GM21825 (cell line): Measurements from ENCODE around the gene HMCN1.
A peak's percentile ranks its signal among the peaks of the same experiment; 100 is the strongest.

ENCODE experiments used
- ATAC-seq: cut with Tn5 transposase; IDR thresholded peaks from one replicate; pipeline ENCODE4 v1.9.1; 2021; ENCODE audit warnings: mild to moderate bottlenecking, moderate library complexity; ENCODE audit not compliant: unreplicated experiment

Gene HMCN1

DNA sequence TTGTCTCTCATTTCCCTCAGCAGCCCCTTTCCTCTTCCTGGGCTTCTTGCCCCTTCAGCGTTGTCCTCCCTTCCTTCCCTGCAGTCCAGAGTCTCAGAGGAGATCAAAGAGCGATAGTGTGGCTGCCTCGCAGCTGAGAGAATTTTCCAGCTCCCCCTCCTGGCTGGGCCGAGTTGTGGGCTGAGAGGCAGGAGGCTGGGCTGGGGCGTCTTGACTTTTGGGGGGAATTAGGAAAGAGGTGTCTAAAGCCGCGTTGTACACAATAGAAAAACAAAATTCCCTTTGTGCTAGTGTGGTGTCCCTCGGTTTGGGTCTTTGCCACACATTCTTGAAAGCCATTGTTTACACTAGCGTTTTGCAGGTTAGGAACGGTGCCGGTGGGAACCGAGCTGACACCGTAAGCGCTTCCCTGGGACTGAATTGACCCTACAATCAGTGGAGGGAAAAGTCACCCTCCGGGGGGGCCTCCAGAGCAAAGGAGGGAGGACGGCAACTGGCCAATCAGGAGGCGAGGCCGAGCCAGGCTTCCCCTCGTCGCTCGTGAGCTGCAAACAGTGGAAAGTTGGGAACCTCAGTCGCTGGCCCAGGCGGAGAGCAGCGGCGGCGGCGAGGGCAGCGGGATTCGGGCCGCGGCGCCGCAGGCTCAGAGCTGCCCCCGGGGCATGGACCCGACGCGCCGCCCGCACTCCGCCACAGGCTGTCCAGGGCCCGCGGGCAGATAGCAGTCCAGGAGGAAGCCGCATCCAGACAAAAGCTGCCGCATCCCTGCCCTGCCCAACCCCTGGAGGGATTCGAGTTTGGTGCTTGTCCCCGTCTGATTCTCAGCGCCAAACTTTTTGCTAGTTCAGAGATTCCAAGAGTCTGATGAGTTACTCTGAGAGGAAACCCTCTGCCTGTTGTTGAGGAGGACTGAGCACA lies at the start of gene HMCN1:
HMCN1 (plus strand) TSS at position 574 of the 918 bp plus-strand sequence. CDS start 389 bp downstream, outside the sequence.
- ATAC-seq: no peak

DNA sequence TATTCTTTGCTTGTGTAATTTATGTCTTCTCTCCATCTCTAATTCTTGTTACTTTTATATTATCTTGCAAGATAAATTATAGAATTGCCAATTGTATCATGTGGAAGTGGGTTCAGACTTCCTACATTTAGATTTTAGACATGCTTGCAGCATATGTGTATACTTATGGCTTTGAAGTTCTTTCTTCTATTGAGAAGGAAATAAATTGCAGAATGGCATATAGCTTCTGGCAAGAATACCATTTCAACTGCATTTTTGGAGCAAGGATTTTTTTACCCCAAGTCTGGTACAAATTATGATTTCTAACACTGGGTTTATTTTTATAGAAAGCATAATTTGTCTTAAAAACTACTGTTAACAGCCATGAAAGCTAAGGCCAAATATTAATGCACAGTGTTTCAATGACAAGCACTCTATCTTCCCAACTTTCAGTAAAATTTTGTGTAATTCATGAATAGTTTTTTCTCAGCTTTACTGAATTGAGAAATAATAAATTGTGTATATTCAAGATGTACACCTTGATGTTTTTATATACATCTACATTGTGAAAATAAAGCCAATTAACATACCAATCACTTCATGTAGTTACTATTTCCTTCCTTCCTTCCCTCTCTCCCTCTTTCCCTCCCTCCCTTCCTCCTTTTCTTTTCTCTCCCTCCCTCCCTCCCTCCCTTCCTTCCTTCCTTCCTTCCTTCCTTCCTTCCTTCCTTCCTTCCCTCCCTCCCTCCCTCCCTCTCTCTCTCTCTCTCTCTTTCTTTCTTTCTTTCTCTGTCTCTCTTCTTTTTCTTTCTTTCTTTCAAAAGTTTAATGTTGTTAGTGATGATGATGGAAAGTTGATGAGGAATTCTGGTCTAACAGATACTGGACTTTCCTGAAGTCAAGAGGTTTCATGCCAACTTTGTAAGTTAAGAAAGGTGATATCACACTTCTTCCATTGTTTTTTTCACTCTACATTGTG lies 47.1 kb upstream of the HMCN1 start:
- ATAC-seq: no peak

DNA sequence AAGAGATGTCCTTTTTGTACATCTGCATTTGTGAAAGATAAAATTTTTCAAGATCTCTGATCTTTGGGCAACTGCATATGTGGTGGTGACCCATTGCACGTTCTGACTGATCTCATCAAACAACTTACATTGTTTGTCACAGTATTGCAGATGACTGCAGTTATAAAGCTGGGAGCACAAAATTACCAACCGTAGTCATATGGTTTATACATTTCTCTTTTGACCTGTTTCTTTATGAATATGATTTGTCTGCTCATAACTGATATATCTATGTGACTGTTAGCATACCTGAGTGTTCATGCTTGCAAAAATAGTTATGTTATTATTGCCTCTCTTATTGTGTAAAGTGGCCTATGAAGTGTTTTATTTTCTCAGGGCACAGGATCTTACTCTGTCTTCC lies 43.7 kb upstream of the HMCN1 start:
- ATAC-seq: no peak

DNA sequence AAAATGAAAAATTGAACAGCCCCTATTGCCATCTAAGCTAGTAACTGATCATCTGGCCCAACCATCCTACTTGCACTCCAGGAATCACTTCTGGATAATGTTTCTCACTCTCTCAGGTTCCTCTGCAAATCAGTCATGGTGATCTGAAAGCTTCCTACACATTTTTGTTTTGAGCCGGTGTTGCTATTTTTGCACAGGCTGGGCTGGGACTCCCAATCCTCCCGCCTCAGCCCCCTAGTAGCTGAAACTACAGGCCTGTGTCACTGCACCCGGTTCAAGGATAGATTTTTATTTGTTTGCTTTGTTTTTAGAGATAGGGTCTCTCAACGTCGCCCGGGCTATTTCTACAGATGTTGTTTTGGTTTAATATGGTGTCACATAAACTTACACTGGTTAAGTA lies 40.5 kb upstream of the HMCN1 start:
- ATAC-seq: no peak

DNA sequence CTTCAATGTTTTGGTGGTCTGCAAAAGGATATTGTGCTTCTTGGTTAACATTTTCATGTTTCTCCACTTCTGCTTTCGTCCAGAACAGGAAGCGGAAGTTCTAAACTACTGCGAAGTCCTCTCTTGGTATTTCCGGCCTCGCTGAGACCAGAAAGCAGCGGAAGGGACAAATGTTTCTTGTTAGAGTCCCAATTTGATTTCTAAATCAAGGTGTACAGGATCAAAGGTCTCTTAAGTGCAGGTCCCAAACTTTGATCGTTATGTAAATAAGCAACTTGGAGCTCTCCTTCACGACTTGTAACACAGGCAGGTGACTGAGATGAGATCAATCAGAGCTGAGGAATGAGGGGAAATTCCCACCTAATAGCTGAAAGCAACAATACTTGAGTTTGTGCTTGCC lies 40.1 kb upstream of the HMCN1 start:
- ATAC-seq: peak; percentile 95

DNA sequence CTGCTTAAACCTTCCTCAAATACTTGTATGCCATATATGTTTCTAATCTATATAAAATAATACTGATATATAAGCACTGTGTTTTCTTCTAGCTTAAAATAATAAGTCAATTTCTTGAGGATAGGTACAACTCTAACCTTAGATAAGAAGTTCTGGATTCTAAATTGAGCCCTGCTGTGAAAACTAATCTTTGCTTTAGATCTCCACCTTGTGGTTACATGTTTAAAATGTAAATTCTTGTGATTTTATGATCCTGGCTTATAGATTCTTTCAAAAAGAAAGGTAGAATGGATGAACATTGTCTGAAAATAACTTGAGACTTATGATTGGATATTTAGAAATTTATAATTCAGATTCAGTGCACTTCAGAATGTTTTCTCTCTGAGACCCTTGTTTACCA lies 38.9 kb upstream of the HMCN1 start:
- no peak for ATAC-seq

DNA sequence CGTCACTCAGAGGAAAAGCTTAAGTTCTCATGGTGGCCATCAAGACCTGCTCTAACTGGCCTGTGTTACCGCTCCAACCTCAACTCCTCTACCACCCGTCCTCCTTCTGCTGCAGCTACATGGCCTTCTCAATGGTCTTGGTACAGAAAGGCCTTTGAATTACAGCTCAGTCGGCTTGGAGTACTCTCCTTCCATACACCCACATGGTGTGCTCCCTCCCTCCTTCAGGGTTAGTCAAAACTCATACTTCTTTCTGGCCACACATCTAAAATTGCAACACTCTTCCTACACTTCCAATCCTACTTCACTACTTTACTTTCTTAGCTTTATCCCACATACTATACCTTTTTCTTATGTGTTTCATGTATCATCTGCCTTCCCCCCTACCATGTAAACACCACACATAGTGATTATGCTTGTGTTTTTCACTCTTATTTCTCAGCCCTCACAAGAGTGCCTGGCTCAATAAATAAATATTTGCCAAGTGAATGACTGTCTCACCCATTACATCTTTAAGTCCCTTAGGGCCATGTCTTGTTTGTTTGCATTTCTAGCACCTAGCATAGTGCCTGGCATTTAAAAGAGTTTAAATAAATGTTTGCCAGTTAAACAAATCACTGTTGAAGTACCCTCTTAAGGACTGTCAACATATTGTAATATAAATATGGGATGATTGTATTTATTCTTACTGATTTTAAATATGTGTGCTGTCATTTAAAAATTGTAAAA lies 37.6 kb upstream of the HMCN1 start:
- no peak for ATAC-seq

DNA sequence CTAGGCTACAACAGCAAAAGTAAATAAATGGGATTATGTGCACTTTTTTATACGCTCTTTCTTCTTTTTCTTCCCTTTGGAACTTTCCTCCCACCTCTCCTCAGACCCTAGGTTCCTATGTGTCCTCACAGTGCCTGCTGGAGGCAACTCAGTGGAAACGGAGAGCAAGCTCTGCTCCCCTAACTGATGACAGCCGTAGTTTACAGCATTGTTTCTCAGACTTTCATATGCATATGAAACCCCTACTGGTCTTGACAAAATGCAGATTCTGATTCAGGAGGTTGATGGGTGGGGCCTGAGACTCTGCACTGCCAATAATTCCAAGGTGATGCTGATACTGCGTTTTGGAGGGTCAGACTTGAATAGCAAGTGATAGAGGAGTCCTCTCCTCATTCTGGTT lies 34.3 kb upstream of the HMCN1 start:
- no peak for ATAC-seq

DNA sequence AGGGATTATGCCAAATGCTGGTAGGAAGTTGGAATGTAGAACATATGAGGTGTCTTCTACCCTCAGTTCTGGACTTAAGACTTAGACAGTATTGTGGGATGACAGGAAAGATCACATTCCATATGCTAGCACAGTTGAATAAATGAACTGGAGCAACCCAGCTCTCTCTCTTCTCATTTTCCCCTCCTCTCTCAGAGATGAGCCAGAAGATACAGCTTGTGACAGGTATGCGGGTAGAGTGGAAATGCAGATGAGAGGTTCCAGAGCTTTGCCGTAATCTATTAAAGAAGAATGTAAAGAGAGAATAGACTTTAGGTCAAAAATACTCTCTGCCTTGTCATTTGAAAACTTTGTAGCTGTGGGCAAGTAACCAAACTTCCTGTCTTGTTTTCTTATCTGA lies 32.5 kb upstream of the HMCN1 start:
- ATAC-seq: no peak

DNA sequence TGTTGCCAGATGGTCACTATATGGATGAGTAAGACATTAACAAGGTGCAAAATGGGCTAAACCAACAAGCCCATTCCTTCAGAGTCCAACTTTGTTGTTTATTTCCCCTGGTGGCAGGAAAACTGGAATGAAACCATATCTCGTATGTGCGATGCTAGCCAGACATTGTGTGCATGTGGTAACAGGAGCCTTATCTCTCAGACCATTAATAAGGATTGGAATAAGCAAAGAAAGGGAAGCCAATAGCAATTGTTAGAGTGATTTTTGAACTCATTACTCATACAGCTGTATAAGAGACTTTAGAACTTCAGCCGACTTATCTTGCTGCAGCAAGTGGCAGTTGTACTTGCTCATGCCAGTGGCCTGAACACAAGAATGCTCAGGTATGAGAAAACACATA lies 30.0 kb upstream of the HMCN1 start:
- no peak for ATAC-seq

DNA sequence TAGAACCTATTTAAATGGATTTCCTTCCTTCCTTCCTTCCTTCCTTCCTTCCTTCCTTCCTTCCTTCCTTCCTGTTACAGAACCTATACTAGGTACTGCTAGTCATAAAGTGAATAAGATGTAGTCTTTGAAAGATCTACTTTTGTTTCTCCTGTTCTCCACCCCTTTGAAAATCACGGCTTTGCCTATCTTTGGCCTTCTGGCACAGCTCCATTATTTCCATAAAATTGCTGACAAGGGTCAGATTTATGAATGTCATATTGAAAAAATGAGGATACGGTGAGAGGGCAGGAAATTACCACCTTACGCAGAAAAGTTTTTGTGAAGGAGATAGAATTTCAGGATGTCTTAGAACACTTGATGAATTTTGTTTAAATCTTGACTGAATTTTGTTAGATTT lies 18.1 kb upstream of the HMCN1 start:
- no peak for ATAC-seq

DNA sequence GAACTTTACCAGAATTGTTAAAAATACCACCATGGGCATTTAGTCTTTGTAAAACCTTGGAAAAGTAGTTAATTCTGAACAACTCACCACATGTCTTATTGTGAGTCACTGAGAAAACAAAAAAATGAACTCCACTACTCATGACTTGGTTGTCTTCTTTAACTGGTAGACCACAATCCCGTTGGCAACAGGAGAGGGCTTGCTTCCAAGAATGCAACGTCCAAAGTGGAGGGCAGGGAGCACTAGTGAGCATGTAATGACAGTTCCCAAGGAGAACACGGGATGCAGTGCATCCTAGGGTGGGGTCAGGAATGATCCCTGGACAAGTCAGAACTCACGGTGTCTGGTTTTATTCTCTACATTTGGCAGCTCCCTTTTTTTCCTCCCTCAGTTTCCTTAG lies 15.2 kb upstream of the HMCN1 start:
- ATAC-seq: no peak

DNA sequence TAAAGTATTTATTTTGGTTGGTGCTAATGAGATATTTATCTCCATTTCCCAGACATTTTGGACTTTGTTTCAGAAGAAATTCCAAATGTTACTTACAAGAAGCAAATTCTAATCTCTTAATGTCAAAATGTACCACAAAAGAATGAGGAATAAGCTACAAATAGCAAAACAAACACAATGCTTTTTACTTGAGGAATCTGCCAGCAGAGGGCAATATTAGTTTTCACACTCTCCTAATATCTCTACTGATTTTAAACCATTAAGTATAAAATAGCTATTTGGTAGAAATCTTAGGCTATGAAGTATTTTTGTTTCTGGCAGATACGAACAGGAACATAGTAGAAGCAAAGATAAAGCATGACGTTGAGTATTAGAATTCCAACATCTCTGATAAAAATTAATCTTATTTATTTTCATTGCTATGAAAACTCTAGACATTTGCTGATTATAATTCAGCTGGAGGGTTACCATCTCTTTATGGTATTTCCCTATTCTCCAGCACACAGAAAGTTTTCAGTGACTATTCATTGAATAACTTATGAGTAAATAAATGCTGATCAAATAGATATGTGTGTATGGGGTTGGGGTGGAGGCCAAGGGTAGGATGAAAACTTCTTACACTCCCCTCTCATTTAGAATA lies 13.4 kb upstream of the HMCN1 start:
- ATAC-seq: no peak

DNA sequence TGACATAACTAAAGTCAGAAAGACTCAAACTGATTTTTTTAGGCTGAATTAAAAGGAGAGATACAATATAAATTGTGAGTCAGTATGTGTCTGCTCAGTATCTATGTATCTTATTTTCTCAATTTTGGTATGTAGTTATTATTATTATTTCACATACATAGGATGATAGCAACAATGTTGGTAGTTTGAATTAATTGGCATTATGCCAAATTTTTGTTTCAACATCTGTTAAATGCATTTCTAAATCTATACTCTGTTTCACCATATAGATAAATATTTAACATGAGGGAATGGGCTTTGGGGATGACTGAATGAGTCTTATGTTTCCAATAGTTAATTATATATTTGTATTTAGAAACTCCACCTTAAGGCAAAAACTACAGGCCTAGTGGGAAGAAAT lies 12.6 kb upstream of the HMCN1 start:
- no peak for ATAC-seq

DNA sequence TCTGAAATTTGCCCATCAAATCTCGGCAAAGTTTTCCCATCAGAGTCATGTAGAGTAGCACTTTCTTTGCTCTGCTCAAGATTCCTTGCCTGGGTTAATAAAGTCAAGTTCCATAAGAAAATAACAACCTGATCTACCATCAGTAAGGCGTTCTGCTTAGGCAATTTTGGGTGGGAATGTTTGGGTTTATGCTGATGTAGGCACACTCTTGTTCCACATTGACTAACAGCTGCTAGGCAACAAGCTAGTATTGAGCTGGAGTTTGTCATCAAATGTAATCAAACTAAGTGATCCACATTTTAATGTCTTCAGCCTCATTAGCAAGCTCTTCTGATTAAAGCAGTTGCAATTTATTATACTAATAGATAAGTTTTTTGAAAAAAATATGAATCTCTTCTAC lies 12.1 kb upstream of the HMCN1 start:
- ATAC-seq: no peak

DNA sequence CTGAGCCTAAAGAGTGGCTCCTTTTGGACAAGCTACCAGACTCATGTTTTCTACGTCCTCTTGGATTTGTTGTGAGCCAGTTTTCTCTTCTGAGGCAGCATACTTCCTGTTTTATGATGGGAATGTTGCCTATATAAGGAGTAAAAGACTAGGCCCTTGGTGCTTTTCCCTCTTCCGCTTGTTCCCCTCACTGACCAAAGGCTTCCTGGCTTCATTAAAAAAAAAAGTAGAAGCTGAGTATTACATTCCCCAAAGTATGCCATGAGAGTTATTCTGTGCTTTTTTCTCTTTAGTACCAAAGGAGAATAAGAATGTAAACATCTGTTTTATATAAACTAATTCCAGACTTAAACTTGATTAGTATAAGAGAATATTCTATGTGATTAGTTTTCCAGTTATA lies 6.5 kb upstream of the HMCN1 start:
- ATAC-seq: no peak

DNA sequence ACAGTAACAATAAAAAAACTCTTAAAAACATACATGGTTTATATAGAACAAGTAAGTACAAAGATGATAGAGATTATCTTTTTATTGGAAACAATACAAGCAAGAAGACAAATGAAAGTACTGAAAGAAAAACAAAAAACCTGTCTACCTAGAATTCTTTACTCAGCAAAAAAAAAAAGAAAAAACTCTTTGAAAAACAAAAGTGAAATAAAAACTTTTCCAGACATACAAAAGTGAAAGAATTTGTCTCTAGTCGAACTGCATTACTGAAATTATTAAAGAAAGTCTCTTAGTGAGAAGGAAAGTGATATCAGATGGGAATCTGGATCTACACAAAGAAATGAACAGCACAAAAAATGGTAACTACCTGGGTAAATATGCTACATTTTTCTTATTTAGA lies 2.7 kb upstream of the HMCN1 start:
- ATAC-seq: no peak

DNA sequence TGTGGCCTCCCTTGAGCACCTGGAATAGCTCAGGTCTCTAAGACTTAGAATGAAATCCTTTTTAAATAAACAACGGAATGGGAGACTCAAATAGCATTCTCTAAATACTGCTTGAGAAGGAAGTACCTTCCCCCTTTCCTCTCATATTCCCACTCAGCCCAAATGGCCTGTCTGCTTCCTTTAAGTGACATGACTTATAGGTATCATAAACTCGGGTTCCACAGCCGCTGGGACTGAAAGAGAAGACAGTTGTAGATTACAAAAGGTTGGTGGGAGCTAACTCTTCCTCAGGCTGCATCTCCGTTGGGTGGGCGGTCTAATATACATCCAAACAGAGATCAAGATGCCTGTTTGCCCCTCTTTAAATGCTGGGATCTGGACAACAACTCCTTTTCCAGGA lies 1.2 kb upstream of the HMCN1 start:
- ATAC-seq: no peak

DNA sequence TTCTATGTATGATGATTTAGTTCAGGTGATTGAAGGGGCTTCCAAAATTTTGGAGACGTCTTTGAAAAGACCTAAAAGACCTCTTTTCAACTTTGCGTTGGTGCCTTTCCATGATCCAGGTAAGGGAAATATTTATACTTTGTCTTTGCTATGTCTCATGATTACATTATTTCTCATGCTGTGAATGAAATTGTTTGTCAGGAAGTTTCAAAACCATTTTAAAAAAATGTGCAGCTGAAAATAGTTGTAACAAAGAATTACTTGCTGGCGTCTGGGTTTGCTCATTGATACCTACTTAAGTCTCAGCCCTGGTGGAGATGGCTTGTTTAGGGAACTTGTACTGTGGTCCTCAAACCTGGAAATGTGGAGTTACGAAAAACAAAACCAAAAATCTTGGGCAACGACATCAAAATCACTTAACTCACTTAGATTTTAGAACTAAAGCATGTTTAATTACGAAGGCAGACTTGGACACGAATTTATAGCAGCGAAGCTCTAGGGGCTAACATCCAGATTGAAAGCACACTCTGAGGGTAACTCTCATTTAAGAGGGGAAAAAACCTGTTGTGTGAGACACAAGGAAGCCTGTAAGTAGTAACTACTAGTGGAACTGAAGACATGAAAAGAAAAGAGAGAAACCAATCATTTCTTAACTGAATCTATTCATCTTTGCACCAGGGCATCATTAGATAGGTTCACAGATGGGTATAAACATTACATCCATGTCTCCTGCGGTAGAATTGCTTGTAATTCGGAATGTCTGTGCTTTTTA lies 924 bp downstream of the HMCN1 start:
- no peak for ATAC-seq

DNA sequence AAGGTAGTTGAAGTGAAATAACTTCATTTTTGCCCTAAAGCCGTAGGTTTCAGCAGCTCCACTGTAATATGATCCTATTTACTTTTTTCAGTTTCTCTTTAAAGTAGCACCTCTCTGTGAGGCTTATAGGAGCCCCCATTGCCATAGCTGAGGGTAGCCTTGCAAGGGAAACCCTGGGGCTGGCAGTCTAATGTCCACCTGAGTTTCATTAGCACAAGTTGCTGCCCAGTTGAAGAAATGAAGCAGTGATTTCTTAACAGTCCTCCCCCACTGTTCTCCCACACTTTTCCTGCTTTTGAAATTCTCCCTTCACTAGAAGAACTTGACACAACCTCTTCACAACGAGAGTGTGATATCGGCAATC lies 1.5 kb downstream of the HMCN1 start:
- ATAC-seq: no peak
